OCI-M1 (cell line): ENCODE data around the gene MSLN.

ENCODE experiments used
- DNase-seq: peaks from one replicate; lab custom pipeline; 2025; lab: John Stamatoyannopoulos, UW

MSLN gene

GRCh38 chr16:760545-761343 lies at the start of gene MSLN:
Gene MSLN (plus strand): TSS chr16:760734. CDS start chr16:762681, 1,947 bp downstream.
- DNase-seq: no peak

DNA sequence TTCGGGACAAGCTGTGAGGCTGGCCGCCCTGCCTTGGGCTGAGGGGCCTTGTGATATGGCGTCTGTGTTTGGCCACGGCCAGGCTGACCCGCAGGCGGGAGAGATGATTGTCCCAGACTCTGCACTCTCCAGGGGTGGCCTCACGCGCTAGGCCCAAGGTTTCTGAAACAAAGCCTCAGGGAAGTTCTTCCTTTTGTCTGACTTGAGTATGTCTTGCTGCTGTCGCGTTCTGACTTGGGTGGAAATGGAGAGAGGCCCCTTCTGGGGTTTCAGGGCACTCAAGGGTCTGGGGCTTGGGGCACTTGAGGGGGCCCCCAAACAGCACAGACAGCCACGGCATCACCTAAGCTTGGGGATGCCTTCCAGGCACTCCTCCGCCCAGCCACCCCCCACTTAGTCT lies 49.5 kb upstream of the MSLN start:
- DNase-seq: no peak

DNA sequence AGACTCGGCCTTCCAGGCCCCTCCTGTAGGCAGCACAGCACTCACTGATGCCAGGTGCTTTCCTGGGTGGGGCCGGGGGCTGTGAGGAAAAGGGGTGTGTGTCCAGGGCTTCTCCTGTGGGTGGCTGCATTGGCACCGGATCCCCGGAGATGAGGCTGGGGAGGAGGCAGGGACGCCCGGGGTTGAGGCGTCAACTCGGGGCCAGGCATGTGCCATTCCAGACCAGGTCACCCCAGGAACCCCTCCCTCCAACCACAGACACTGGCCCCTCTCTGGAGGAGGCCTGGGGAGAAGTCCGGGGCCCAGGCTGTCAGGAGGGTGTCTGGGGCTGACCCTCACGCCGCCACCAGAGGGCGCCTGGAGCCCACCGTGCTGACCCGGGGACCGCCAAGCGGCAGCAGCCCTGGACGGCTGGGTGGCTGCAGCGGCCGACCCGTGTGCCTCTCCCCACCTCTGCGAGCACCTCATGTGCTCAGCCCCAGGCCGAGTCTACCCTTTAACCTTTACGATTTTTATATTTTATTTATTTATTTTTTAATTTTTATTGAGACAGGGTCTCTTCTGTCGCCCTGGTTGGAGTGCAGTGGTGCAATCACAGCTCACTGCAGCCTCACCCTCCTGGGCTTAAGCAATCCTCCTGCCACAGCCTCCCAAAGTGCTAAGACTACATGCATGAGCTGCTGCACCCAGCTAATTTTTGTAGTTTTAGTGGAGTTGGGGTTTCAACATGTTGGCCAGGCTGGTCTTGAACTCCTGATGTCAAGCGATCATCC lies 48.8 kb upstream of the MSLN start:
- DNase-seq: peak; percentile 77

GRCh38 chr16:712740-713250 lies 47.7 kb upstream of the MSLN start:
- peak; percentile 78 for DNase-seq

GRCh38 chr16:714079-714478 lies 46.5 kb upstream of the MSLN start:
- no peak for DNase-seq

GRCh38 chr16:714558-715476 lies 45.7 kb upstream of the MSLN start, which contains the start of gene METRN:
Gene METRN (plus strand): TSS chr16:715118. CDS start chr16:715290, 172 bp downstream.
- peak; percentile 68 for DNase-seq

DNA sequence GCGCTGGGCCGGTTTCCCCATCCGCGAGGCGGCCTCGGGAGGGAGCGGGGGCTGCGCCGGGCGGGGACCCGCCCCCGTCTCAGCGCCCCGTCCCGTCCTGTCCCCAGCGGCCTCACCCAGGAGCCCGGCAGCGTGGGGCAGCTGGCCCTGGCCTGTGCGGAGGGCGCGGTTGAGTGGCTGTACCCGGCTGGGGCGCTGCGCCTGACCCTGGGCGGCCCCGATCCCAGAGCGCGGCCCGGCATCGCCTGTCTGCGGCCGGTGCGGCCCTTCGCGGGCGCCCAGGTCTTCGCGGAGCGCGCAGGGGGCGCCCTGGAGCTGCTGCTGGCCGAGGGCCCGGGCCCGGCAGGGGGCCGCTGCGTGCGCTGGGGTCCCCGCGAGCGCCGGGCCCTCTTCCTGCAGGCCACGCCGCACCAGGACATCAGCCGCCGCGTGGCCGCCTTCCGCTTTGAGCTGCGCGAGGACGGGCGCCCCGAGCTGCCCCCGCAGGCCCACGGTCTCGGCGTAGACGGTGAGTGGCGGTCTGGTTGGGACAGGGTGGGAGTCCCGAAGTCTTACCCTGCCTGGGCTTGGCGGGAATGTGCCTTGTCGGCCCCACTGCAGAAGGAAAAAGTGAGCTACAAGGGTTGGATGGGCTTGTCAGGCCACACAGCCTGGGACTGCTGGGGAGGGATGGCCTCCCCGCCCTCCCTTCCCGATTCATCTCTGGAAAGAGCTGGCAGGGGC lies 44.9 kb upstream of the MSLN start:
- no peak for DNase-seq

- no peak for DNase-seq
Measured at GRCh38 chr16:716200-716568, 44.4 kb upstream of the MSLN start.

DNA sequence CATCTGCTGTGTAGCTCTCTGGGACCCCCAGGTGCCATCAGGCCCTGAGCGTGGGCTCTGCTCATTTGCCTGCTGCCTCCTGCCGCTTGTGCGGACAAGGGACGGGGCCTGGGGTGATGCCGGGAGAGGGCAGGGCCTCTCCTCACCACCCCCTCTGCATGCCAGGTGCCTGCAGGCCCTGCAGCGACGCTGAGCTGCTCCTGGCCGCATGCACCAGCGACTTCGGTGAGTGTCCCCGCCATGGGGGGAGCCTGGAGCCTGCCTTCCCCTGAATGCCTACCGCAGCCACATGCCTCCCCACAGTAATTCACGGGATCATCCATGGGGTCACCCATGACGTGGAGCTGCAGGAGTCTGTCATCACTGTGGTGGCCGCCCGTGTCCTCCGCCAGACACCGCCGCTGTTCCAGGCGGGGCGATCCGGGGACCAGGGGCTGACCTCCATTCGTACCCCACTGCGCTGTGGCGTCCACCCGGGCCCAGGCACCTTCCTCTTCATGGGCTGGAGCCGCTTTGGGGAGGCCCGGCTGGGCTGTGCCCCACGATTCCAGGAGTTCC lies 43.7 kb upstream of the MSLN start:
- no peak for DNase-seq

GRCh38 chr16:717450-718245 lies 42.9 kb upstream of the MSLN start:
- no peak for DNase-seq

DNA sequence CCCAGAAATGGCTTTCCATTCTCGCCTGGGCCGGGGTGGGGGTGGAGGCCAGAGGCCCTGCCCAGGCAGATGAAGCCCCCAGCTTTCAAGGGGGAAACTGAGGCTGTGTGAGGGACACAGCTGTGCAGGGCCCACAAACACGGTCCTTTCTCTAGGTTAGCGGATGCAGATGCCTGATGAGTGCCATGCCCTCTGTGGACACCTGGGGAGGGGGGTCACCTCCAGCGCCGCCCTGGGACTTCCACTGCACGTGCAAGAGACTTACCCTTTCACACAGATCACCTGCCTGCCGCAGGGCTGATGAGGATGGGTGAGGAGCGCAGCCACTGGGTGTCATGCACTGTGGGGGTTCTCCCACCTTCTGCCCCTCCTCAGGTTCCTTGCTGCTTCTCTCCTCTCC lies 42.1 kb upstream of the MSLN start:
- no peak for DNase-seq

GRCh38 chr16:718922-719321 lies 41.6 kb upstream of the MSLN start:
- no peak for DNase-seq

DNA sequence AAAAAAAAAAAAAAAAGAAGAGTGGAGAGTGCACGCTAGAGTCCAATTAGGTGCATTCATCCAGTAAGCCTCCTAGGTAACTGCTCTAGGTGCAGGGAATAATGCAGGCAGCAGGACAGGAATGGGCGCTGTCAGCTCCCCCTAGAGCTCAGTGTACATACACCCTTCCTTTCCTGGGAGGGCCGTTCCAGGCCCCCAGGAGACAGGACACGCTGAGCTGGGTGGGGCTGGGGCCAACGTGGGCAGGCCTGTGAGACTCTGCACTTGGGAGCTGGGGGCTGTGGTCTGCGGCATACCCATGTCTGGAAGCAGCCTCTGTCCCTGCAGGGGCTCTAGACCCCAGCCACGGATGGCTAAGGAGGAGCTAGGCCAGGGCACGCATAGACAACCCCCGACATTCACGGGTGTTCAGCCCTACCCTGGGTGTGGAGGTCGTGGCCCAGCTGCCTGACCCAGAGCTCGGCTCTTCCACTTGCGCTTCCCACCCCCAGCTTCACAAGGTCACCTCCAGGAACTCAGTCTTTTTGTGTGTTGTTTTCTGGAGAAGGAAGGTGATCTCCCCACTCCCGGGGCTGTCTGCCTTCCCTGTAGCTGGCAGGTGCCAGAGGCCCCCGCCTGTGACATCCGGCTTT lies 40.6 kb upstream of the MSLN start:
- peak; percentile 47 for DNase-seq

GRCh38 chr16:720447-720989 lies 40.0 kb upstream of the MSLN start:
- DNase-seq: peak; percentile 65

DNA sequence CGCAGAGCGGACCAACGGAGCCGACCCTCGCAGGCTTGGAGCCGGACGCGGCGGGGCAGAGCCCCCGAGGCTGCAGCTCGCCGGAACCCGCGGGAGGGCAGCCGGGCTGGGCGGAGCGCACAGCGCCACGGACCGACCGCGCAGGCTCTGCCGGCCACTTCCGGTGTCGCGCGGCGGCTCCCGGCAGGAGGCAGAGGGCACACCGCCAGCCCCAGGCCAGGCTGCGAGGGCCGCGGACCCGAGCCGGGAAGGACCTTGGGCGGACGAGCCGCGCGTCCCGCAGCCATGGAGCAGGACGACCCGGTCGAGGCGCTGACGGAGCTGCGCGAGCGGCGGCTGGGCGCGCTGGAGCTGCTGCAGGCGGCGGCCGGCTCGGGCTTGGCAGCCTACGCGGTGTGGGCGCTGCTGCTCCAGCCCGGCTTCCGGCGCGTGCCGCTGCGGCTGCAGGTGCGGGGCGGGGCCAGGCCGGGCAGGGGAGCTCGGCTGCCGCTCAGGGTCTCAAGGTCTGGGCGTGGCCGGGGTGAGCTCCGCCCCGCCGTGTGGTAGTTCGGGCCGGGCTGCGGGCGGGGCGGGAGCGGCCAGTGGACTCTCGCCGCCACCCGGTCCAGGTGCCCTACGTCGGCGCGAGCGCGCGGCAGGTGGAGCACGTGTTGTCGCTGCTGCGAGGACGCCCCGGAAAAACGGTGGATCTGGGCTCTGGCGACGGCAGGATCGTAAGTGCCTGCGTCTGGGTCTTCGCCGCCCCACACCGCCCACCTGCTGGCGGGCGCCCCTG lies 39.4 kb upstream of the MSLN start, which contains the start of gene ANTKMT:
ANTKMT (plus strand) TSS at position 157 of the 775 bp plus-strand sequence; CDS start at position 286, 129 bp downstream.
- peak; percentile 94 for DNase-seq

DNA sequence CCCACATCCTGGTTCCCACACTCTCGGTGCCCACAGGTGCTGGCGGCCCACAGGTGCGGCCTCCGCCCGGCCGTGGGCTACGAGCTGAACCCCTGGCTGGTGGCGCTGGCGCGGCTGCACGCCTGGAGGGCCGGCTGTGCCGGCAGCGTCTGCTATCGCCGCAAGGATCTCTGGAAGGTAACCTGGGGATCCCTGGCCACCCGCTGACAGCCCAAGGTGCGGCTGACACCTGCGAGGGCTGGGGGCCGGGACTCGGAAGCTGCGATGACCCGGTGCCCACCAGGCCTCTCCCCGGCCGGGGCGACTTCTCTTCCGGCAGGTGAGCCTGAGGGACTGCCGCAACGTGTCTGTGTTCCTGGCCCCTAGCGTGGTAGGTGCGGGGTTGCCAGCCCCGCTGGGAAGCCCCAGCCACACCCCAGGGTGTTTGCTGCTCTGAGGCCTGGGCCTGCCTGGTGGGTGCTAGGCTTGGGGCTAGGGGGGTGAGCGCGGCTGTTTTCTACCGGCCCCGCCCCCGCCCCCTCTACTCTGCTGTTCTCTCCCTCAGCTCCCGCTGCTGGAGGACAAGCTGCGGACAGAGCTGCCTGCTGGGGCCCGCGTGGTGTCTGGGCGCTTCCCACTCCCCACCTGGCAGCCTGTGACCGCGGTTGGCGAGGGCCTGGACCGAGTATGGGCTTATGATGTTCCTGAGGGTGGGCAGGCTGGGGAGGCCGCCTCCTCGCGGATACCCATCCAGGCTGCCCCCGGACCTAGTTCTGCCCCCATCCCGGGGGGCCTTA lies 38.6 kb upstream of the MSLN start:
- DNase-seq: no peak

GRCh38 chr16:722835-723633 lies 37.5 kb upstream of the MSLN start:
- no peak for DNase-seq
